RWPE2 (cell line): ENCODE results near the gene CIAO2A.
"Not testable (repeated sequence)": the region's sequence is repeated elsewhere in the genome, so short reads cannot be mapped to it uniquely, and the experiment has no call there.

Experiments used
- ATAC-seq: fragments of 200-7000 bp; cut with Tn5 transposase; 3 replicates; pipeline ENCODE4 v1.9.1; 2021; ENCODE audit warnings: low read depth
- DNase-seq: peaks from one replicate; pipeline ENCODE4 v3.0.0-alpha.2; 2020; ENCODE audit warnings: low spot score
- H3K27ac ChIP-seq: fragments of 450-650 bp; 2 replicates; pipeline ENCODE4 v1.5.1; 2017; ENCODE audit warnings: mild to moderate bottlenecking; ENCODE audit not compliant: poor library complexity, severe bottlenecking
- H3K27me3 ChIP-seq: fragments of 250-450 bp; sonication (Bioruptor Pico); 2 replicates; pipeline ENCODE4 v1.5.1; 2021; ENCODE audit warnings: mild to moderate bottlenecking, moderate library complexity; ENCODE audit not compliant: insufficient read depth, poor library complexity, severe bottlenecking
- H3K36me3 ChIP-seq: fragments of 250-450 bp; sonication (Bioruptor Pico); 2 replicates; pipeline ENCODE4 v1.5.1; 2020; ENCODE audit warnings: low read depth, mild to moderate bottlenecking, moderate library complexity
- H3K4me1 ChIP-seq: fragments of 250-450 bp; sonication (Bioruptor Pico); 2 replicates; pipeline ENCODE4 v1.5.1; 2021; ENCODE audit warnings: mild to moderate bottlenecking, moderate library complexity; ENCODE audit not compliant: insufficient read depth, poor library complexity, severe bottlenecking
- H3K4me3 ChIP-seq: fragments of 250-450 bp; sonication (Bioruptor Pico); 2 replicates; pipeline ENCODE4 v1.5.1; 2021; ENCODE audit warnings: mild to moderate bottlenecking, moderate library complexity; ENCODE audit not compliant: severe bottlenecking
- H3K9me3 ChIP-seq: fragments of 250-450 bp; sonication (Bioruptor Pico); 2 replicates; pipeline ENCODE4 v1.5.1; 2021; ENCODE audit warnings: mild to moderate bottlenecking, moderate library complexity; ENCODE audit not compliant: severe bottlenecking
- TF ChIP-seq, protein P1 (sequence below): fragments of 450-650 bp; IDR thresholded peaks from one replicate; pipeline ENCODE4 v1.5.1; 2017; ENCODE audit warnings: mild to moderate bottlenecking, moderate library complexity; ENCODE audit not compliant: poor library complexity, severe bottlenecking

The CIAO2A gene

DNA sequence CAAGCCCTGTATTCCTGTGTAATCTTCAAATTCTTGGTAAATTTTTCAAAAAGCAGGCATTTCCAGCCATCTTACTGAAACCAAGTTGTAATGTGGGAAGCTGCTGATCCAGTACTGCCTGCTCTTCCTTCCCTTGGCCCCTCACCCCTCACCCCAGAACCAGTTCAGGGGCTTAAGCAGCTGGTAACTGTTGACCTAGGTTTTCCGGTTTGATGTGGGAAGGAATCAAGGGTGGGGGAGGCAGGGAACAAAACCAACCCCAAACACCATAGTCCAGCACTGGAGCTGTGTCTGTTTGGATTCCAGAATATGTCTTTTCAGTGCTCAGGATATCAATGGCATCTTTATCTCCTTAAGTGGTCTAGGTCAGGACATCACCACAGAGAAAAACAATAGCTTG, 28.8 kb upstream of the CIAO2A start:
- DNase-seq (no peak), ATAC-seq (no peak)
- Histone ChIP-seq H3K4me3 (no peak overlapping the region), H3K36me3 (peaks cover 80% of the 10 kb centered on the region), H3K9me3 (no peaks in the 10 kb centered on the region), H3K27me3 (no peaks in the 10 kb centered on the region), H3K4me1 (no peaks in the 10 kb centered on the region), H3K27ac (no peak overlapping the region)
- TF ChIP-seq, protein P1, sequence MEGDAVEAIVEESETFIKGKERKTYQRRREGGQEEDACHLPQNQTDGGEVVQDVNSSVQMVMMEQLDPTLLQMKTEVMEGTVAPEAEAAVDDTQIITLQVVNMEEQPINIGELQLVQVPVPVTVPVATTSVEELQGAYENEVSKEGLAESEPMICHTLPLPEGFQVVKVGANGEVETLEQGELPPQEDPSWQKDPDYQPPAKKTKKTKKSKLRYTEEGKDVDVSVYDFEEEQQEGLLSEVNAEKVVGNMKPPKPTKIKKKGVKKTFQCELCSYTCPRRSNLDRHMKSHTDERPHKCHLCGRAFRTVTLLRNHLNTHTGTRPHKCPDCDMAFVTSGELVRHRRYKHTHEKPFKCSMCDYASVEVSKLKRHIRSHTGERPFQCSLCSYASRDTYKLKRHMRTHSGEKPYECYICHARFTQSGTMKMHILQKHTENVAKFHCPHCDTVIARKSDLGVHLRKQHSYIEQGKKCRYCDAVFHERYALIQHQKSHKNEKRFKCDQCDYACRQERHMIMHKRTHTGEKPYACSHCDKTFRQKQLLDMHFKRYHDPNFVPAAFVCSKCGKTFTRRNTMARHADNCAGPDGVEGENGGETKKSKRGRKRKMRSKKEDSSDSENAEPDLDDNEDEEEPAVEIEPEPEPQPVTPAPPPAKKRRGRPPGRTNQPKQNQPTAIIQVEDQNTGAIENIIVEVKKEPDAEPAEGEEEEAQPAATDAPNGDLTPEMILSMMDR: no peak

DNA sequence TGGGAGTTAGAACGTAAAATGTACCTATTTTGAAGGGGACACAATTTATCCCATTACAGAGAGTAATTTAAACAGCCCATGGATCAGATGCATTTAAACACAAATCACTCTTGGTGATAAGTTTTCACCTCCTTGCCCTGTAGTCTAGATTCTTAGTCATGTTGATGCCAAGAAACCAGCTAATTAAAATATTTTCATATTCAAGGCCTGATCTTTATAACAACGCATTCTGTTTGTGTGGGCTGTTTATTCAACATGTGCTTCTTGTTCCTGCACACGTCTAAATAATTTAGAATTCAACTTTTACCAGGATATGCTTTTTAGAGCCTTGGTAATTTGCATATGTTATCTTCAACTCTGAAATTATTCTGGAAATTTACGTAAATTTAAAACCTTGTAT, 28.0 kb upstream of the CIAO2A start:
- Histone ChIP-seq H3K27me3 (no peaks in the 10 kb centered on the region), H3K36me3 (peaks cover 80% of the 10 kb centered on the region), H3K4me1 (no peaks in the 10 kb centered on the region), H3K9me3 (no peaks in the 10 kb centered on the region), H3K4me3 (no peak overlapping the region), H3K27ac (no peak overlapping the region)
- no peak for ATAC-seq
- no peak for DNase-seq
- TF ChIP-seq, protein P1: no peak

DNA sequence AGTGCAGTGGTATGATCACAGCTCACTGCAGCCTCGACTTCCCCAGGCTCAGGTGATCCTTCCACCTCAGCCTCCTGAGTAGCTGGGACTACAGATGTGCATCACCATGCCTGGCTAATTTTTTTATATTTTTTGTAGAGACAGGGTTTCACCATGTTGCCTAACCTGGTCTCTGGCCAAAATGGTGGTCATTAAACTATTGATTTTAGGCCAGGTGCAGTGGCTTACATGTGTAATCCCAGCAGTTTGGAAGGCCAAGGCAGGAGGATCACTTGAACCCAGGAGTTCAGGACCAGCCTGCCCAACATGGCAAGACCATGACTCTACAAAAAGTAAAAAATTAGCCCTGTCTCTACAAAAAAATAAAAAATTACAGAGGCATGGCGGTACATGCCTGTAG, 26.7 kb upstream of the CIAO2A start:
- ATAC-seq: not testable (repeated sequence)
- peaks cover 82% of the 10 kb centered on the region for H3K36me3 ChIP-seq

DNA sequence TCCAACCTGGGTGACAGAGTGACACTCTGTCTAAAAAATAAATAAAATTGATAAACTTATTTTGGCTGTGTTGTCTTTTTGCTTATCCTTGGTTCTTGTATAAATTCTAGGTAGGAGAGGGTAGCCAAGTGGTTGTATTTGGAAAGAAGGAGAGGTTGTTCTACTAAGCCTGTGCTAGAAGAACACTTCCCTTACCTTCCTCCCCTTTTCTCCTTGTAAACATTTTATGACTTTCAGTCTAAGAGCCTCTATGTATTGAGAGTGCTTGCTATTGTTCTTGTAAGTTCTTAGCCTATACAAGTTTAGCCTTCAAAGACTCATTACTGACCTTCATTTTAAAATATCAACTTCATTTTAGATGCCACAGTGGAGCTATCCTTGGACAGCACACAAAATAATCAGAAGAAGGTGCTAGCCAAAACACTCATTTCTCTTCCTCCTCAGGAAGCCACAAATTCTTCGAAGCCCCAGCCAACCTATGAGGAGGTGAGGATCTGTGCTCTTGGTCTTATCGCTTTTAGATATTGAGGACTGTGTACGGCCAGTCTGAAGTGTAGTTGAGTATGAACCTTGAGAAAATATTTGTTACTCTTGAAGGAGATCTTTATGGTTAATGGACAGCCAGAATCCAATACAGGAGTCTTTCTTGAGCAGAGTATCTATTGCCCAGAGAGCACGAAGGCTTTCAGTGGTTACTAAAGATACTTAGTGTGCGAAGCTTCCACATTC, 24.3 kb upstream of the CIAO2A start:
- Histone ChIP-seq H3K27ac (no peak overlapping the region), H3K36me3 (peaks cover 96% of the 10 kb centered on the region), H3K27me3 (no peaks in the 10 kb centered on the region), H3K4me3 (no peak overlapping the region), H3K9me3 (no peaks in the 10 kb centered on the region), H3K4me1 (no peaks in the 10 kb centered on the region)
- TF ChIP-seq, protein P1: no peak
- ATAC-seq (no peak), DNase-seq (no peak)

More for the DNA sequence above, 26.7 kb upstream of the CIAO2A start:
- not testable (repeated sequence) for H3K9me3 ChIP-seq, H3K27me3 ChIP-seq, DNase-seq, H3K4me3 ChIP-seq, H3K4me1 ChIP-seq, H3K27ac ChIP-seq

DNA sequence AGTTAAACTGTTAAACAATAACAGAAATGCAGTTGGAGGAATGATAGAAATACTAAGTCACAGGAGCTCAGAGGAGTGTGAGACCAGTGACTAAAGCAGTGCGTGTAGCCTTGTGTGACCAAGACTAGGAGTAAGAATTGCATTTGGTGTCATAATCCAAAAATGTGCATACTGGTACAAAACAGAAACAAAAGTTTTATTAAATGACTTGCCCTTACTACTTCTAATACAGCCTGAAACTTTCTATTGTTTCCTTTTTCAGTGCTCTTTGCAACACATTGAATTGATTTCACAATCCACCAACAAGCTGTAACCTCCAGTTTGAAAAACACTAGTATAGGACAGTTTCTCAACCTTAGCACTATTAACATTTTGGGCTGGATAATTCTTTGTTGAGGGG, 19.3 kb upstream of the CIAO2A start:
- H3K4me1 ChIP-seq: no peaks in the 10 kb centered on the region
- no peaks in the 10 kb centered on the region for H3K9me3 ChIP-seq
- no peak overlapping the region for H3K4me3 ChIP-seq
- H3K36me3 ChIP-seq: peaks cover 58% of the 10 kb centered on the region
- H3K27ac ChIP-seq: no peak overlapping the region
- H3K27me3 ChIP-seq: no peaks in the 10 kb centered on the region
- TF ChIP-seq, protein P1: no peak
- DNase-seq (no peak), ATAC-seq (no peak)
